ENCODE measurements around the gene ANGPT4.

DNA sequence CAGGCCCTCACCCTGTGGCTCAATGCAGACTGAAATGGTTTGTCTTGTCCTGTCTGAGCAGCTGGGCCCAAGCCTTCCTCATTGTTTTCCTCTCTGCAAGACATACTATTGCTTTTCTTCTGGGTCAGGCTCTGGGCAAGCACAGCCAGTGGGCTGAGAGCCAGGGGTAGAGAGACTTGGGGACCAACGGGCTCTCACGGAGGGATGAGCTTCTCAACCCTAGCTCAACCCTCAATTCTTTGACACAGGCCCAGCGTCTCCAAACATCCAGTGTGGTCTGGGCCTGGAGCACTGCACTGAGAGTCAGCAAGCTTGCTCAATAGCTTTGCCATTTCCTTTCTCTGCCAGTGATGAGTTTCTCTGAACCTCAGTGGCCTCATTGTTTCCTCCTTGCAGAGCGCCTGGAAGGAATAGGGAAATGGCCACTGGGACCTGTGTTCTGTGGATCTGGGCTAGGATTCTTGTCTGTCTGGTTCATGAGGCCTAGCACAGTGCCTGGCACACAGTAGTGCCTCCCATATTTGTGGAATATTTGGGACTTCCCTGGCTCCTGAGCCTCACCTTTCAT lies 9.3 kb downstream of the ANGPT4 start:
- no peak for TF ChIP-seq CTCF (IDR thresholded peaks at IDR 0.05)
- no peak for TF ChIP-seq POLR2A (IDR thresholded peaks at IDR 0.05)

All from body of pancreas (tissue), 4 donors.